Lower leg skin (tissue), 4 donors: ENCODE data around the gene CPAMD8. TPM values are rescaled to one million over a fixed set of nuclear protein-coding genes. Genes with fewer than 3 reads are reported as not detected.

ENCODE experiments used
- DNase-seq, 2 donors: peaks; one replicate each; pipeline ENCODE4 v3.0.0-alpha.2; 2019; ENCODE audit warnings: low spot score in 2 of 2
- H3K4me3 ChIP-seq: fragments of 200-600 bp; sonication (generic); 2 replicates; pipeline ENCODE4 v1.5.1; 2017; ENCODE audit warnings: mild to moderate bottlenecking, low read depth; ENCODE audit not compliant: poor library complexity, severe bottlenecking
- CTCF ChIP-seq, 3 donors: fragments of 450-650 bp; IDR thresholded peaks; one replicate each; pipeline ENCODE4 v1.5.1; 2016; ENCODE audit warnings: antibody characterized with exemption in 3 of 3, mild to moderate bottlenecking in 3 of 3, moderate library complexity in 2 of 3
- POLR2A ChIP-seq, 2 donors: fragments of 450-650 bp; IDR thresholded peaks; one replicate each; pipeline ENCODE4 v1.6.1; 2016 to 2017; ENCODE audit warnings: antibody characterized with exemption in 2 of 2, mild to moderate bottlenecking in 1 of 2, moderate library complexity in 1 of 2
- WGBS, 2 donors: methylation state at CpG; one replicate each; pipeline ENCODE4 v1.1.5; 2018; 5-methylcytosine and 5-hydroxymethylcytosine counted together
- intact Hi-C: fragments of 100-400 bp; cut with DNase I; formaldehyde crosslinking; loops from one replicate; pipeline ENCODE4 v1.15.0; 2023; ENCODE audit warnings: low total_unique reads
- total RNA-seq, 4 donors: library from RNA; depleted of rRNA; stranded (reverse); fragments of >200 nt; gene quantifications; one replicate each; pipeline ENCODE4 v1.1.0, GENCODE V29; 2016

CPAMD8 gene
- total RNA-seq, 4 donors from 2014 or later: 8.1 to 14.0 (median 13.0) TPM

- no peak overlapping the region for H3K4me3 ChIP-seq
- intact Hi-C loops: no loop called here
- WGBS, 2 donors: 81 to 94% methylated on average over 5 of the region's 5 CpGs
- TF ChIP-seq CTCF (IDR thresholded peaks at IDR 0.05) (no peak), POLR2A (IDR thresholded peaks at IDR 0.05) (no peak)
- no peak for DNase-seq
These were observed 122.0 kb downstream of the CPAMD8 start for GRCh38 chr19:16904599-16904998.

- H3K4me3 ChIP-seq: no peak overlapping the region
- WGBS, 2 donors: 90 to 92% methylated on average over 7 of the region's 7 CpGs
- no peak for TF ChIP-seq CTCF (IDR thresholded peaks at IDR 0.05)
- no peak for TF ChIP-seq POLR2A (IDR thresholded peaks at IDR 0.05)
- intact Hi-C loops: no loop called here
- no peak for DNase-seq
These were observed 123.3 kb downstream of the CPAMD8 start for GRCh38 chr19:16903347-16903746.

GRCh38 chr19:16902545-16902944, 124.1 kb downstream of the CPAMD8 start:
- intact Hi-C loops: no loop called here
- TF ChIP-seq CTCF (IDR thresholded peaks at IDR 0.05): no peak
- no peak for TF ChIP-seq POLR2A (IDR thresholded peaks at IDR 0.05)
- H3K4me3 ChIP-seq: no peak overlapping the region
- 90% methylated on average over 12 of the region's 12 CpGs for WGBS, 2 donors
- no peak for DNase-seq

- H3K4me3 ChIP-seq: no peak overlapping the region
- DNase-seq: no peak
- 85 to 88% methylated on average over 18 to 19 of the region's 19 CpGs for WGBS, 2 donors
- intact Hi-C loops: no loop called here
- TF ChIP-seq CTCF (IDR thresholded peaks at IDR 0.05) (no peak), POLR2A (IDR thresholded peaks at IDR 0.05) (no peak)
These were observed 125.0 kb downstream of the CPAMD8 start for GRCh38 chr19:16901491-16902175.

GRCh38 chr19:16899566-16900075, 127.0 kb downstream of the CPAMD8 start:
- intact Hi-C loops: no loop called here
- no peak for DNase-seq
- 42 to 45% methylated on average over 7 of the region's 7 CpGs for WGBS, 2 donors
- H3K4me3 ChIP-seq: no peak overlapping the region
- no peak for TF ChIP-seq CTCF (IDR thresholded peaks at IDR 0.05)
- no peak for TF ChIP-seq POLR2A (IDR thresholded peaks at IDR 0.05)
